GM19239 (cell line): ENCODE data around the gene VIL1.

Experiments
- DNase-seq: peaks from one replicate; pipeline ENCODE4 v3.0.0; 2011; ENCODE audit warnings: low spot score; ENCODE audit not compliant: insufficient read length
- FAIRE-seq: peaks from 2 replicates; lab custom pipeline; 2011; peaks lifted over from hg19 to GRCh38; lab: Jason Lieb, UNC

Gene VIL1

DNA sequence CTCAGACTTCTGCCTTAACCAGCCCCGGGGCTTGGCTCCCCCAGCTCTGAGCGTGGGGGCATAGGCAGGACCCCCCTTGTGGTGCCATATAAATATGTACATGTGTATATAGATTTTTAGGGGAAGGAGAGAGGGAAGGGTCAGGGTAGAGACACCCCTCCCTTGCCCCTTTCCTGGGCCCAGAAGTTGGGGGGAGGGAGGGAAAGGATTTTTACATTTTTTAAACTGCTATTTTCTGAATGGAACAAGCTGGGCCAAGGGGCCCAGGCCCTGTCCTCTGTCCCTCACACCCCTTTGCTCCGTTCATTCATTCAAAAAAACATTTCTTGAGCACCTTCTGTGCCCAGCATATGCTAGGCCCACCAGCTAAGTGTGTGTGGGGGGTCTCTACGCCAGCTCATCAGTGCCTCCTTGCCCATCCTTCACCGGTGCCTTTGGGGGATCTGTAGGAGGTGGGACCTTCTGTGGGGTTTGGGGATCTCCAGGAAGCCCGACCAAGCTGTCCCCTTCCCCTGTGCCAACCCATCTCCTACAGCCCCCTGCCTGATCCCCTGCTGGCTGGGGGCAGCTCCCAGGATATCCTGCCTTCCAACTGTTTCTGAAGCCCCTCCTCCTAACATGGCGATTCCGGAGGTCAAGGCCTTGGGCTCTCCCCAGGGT, 13.7 kb upstream of the VIL1 start:
- DNase-seq = no peak
- peak; percentile 63 for FAIRE-seq

DNA sequence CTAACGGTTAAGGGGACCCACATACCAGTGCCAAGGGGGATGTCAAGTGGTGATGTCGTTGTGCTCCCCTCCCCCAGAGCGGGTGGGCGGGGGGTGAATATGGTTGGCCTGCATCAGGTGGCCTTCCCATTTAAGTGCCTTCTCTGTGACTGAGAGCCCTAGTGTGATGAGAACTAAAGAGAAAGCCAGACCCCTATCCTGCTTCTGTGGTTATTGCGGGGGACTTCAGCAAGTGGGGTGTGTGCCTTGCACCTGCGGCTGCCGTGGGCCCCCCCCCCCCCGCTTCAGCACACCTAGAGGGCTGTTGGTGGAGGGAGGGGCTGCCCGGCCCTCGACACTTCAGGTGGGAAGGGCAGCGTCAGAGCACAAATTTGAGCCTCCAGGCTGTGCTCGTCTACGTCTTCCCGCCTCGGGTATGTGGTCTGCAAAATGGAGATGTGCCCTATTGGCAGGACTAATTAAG, 13.1 kb upstream of the VIL1 start:
- DNase-seq = no peak

DNA sequence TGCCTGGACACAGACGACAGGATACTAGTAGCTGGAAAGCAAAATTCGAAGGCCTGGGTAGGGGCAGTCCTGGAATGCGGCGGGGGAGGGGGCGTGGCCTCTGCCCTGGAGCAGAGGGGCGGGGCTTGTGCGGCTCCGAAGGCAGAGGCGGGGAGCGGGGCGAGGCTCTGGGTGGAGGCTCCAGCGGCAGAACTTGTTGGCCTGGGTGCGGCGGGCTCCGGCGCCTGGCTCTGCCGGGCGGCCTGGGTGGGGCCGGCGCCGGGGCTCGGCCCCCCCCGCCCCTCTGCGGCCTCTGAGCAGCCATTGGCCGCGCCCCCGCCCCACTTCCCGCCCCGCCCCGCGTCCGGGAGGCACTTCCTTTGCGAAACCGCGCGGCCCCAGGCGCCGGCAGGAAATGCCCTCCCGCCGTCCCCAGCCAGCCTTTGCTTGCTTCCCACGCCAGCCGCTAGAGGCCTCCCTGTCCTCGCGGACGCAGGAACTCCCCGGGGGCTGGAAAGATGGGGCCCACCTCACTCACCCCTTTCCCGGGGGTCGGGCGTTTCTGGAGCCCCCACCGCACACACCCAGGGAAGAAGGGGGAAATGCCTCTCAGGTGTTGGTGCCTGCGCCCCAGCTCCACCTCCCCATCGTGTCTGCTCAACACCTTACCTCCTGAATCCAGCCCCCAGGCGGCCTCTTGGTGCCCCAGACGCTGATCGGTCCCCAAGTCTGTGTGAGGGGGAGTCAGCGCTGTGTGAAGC, 12.5 kb upstream of the VIL1 start:
- FAIRE-seq (peak; percentile 92), DNase-seq (peak; percentile 85)

More for the DNA sequence above, 13.1 kb upstream of the VIL1 start:
- FAIRE-seq = no peak

- peak; percentile 70 for FAIRE-seq
Observed at GRCh38 chr2:218406949-218407618, 11.8 kb upstream of the VIL1 start.

GRCh38 chr2:218407717-218408116, 11.2 kb upstream of the VIL1 start:
- FAIRE-seq (no peak), DNase-seq (no peak)

More at GRCh38 chr2:218406949-218407618, 11.8 kb upstream of the VIL1 start:
- DNase-seq = no peak

- no peak for FAIRE-seq
- DNase-seq = no peak
Observed at GRCh38 chr2:218418321-218418716, 604 bp upstream of the VIL1 start.

DNA sequence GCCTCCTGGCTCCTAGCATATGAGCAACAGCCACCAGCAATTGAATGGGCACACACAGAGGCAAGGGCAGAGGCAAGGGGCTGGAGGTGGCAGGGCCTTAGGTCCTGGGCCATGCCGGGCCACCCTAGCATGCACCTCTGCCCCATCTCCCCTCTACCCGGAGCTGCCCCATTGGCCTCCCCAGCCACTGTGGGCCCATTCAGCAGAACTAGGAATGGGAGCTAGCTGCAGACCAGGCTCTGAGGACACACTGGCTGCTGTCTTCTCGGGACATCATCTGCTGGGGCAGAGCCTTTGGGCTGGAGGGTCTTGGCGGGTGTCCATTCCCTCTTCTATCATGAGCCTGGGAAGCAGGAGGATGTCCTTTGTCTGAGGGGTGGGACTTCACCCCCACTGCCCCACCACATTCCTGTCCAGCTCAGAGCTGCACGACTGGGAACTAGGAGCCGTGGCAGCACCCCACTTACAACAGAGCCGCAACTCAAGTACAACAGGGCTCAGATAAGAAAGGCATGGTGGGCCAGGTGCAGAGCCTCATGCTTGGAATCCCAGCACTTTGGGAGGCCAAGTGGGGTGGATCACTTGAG, 800 bp downstream of the VIL1 start:
- DNase-seq (no peak), FAIRE-seq (no peak)

GRCh38 chr2:218421027-218421426, 2.1 kb downstream of the VIL1 start:
- FAIRE-seq = no peak
- no peak for DNase-seq

- DNase-seq = no peak
- FAIRE-seq = no peak
Observed at GRCh38 chr2:218422403-218423086, 3.6 kb downstream of the VIL1 start.

DNA sequence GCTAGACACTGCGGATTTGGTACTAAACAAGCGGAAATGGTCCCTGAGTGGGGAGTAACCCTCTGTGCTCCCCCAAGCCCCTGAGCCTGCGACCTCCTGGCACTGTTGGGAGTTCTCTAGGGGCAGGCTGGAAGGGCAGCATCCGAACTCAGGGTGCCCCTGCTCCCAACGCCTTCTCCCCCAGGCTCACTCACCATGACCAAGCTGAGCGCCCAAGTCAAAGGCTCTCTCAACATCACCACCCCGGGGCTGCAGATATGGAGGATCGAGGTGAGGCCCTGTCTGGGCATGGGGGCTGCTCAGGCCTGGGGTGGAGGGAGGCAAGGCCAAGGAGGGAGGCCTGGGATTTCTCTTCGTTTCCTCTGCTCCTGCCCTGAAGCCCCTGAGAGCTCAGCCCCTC, 4.7 kb downstream of the VIL1 start:
- DNase-seq = no peak
- no peak for FAIRE-seq

GRCh38 chr2:218425531-218425930, 6.6 kb downstream of the VIL1 start:
- FAIRE-seq = no peak
- DNase-seq = no peak

DNA sequence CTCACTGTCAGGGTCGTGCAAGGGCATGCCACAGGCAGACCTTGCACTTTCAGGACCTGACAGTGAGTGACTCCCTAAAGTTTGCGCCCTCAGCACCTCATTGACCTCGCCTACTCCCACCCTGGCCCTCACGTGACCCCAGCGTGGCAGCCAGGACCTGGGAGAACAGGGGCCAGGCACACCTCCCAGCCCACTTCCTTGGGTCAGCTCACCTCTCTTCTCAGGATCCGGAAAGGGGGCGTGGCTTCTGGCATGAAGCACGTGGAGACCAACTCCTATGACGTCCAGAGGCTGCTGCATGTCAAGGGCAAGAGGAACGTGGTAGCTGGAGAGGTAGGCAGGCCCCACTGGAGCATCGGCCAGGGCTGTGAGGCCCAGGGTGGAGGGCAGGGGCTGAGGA, 8.8 kb downstream of the VIL1 start:
- DNase-seq (no peak), FAIRE-seq (no peak)

- DNase-seq = no peak
- no peak for FAIRE-seq
Observed at GRCh38 chr2:218428846-218429558, 10.1 kb downstream of the VIL1 start.

DNA sequence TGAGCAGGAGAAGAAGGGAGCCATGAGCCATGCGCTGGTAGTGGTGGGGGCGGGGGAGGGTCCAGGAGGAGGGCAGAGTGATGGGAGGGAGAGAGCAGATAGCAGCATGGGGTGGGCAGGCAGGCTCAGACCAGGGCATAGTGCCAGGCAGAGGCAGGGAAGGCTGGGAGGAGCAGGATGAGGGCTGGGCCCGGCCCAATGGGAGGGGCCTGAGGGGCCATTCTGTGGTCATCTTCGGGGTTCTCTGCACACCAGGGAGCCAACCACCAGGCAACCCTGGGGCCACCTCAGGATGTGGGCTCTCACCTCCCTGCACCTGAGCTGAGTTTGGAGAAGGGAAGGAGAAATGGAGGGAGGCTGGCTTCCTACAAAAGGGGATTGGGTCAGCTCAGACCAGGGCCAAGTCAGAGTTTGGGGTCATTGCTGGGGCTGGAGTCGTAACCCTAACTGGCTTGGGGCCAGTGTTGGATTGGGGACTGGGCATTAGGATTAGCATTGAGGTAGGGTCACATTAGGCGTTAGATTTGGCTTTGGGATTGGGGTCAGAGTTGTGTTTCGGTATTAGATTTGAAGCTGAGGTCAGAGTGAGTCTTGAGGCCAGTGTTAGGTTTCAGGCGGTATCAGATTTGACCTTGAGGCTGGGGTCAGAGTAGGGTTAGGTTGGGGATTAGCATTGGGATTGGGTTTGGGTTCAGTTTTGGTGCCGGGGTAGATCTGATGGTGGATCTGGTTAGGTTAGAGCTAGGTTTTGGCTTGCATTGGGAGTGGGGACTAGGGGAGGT, 11.2 kb downstream of the VIL1 start:
- FAIRE-seq (no peak), DNase-seq (no peak)

DNA sequence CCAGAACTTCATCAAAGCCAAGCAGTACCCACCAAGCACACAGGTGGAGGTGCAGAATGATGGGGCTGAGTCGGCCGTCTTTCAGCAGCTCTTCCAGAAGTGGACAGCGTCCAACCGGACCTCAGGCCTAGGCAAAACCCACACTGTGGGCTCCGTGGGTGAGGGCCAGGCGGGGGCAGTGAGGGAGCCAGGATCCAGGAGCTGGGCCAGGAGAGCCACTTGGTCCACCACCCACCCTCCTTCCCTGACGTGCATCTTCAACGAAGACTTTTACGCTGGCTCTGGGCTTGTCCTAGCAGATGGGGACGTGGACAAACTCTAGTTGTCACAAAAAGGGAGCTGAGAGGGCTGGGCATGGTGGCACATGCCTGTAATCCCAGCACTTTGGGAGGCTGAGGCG, 11.8 kb downstream of the VIL1 start:
- no peak for DNase-seq
- FAIRE-seq = no peak

- no peak for FAIRE-seq
- DNase-seq = no peak
Observed at GRCh38 chr2:218431878-218432277, 13.0 kb downstream of the VIL1 start.

GRCh38 chr2:218432676-218433365, 13.9 kb downstream of the VIL1 start:
- FAIRE-seq = no peak
- DNase-seq = no peak

DNA sequence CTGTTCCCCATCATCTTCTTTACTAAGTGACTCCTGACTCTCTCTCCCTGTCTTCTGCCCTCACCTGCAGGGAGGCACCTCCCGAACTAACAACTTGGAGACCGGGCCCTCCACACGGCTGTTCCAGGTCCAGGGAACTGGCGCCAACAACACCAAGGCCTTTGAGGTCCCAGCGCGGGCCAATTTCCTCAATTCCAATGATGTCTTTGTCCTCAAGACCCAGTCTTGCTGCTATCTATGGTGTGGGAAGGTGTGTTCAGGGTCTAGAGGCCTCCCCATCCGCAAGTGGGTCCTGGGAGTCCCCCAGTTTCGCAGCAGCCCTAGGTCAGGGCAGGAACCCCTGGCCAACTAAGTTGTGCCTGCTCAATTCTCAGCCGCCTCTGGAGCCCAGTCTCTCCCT, 15.5 kb downstream of the VIL1 start:
- DNase-seq (no peak), FAIRE-seq (no peak)
